CD4-positive, alpha-beta T cell treated with Interleukin-4 for 1 hour (primary cell): ENCODE results near the gene TBCK.

Experiments used
- DNase-seq, 2 donors: peaks; one replicate each; pipeline ENCODE4 v3.0.0-alpha.2; 2020 to 2022

Gene TBCK

GRCh38 chr4:106109929-106110328, 206.1 kb downstream of the TBCK start:
- no peak for DNase-seq

- DNase-seq, result no peak
These were observed 210.3 kb downstream of the TBCK start for GRCh38 chr4:106105697-106106096.

- DNase-seq, result no peak
These were observed 211.7 kb downstream of the TBCK start for GRCh38 chr4:106104276-106104675.

GRCh38 chr4:106096454-106096853, 219.6 kb downstream of the TBCK start:
- no peak for DNase-seq

GRCh38 chr4:106095408-106095807, 220.6 kb downstream of the TBCK start:
- DNase-seq, result no peak

GRCh38 chr4:106092361-106093040, 223.5 kb downstream of the TBCK start:
- no peak for DNase-seq

- no peak for DNase-seq
These were observed 225.2 kb downstream of the TBCK start for GRCh38 chr4:106090826-106091225.

- DNase-seq, result no peak
These were observed 232.9 kb downstream of the TBCK start for GRCh38 chr4:106083065-106083464.

- DNase-seq, result no peak
These were observed 235.6 kb downstream of the TBCK start for GRCh38 chr4:106080376-106080775.

GRCh38 chr4:106079616-106080015, 236.4 kb downstream of the TBCK start:
- no peak for DNase-seq

GRCh38 chr4:106065018-106065417, 251.0 kb downstream of the TBCK start:
- no peak for DNase-seq

GRCh38 chr4:106063009-106063408, 253.0 kb downstream of the TBCK start:
- DNase-seq, result no peak

GRCh38 chr4:106062452-106062875, 253.5 kb downstream of the TBCK start:
- no peak for DNase-seq

GRCh38 chr4:106058921-106059320, 257.1 kb downstream of the TBCK start:
- no peak for DNase-seq

- no peak for DNase-seq
These were observed 259.1 kb downstream of the TBCK start for GRCh38 chr4:106056914-106057313.

- no peak for DNase-seq
These were observed 264.5 kb downstream of the TBCK start for GRCh38 chr4:106051514-106051913.

GRCh38 chr4:106049490-106049889, 266.5 kb downstream of the TBCK start:
- DNase-seq, result no peak

GRCh38 chr4:106048250-106048971, 267.6 kb downstream of the TBCK start:
- no peak for DNase-seq

- DNase-seq, result no peak
These were observed 269.9 kb downstream of the TBCK start for GRCh38 chr4:106046083-106046482.

- DNase-seq, result no peak
These were observed 274.6 kb downstream of the TBCK start for GRCh38 chr4:106041294-106042002.

- no peak for DNase-seq
These were observed 276.2 kb downstream of the TBCK start for GRCh38 chr4:106039796-106040195.

GRCh38 chr4:106038908-106039307, 277.1 kb downstream of the TBCK start:
- DNase-seq, result no peak

- no peak for DNase-seq
These were observed 278.0 kb downstream of the TBCK start for GRCh38 chr4:106038012-106038411.

GRCh38 chr4:106036848-106037247, 279.2 kb downstream of the TBCK start:
- no peak for DNase-seq
